ENCODE data around the gene ZNF92. TPM values are rescaled to one million over a fixed set of nuclear protein-coding genes. Genes with fewer than 3 reads are reported as not detected.

ZNF92 gene
- total and polyA plus RNA-seq, 2 of the 13 experiments (the other 11 are each of a cell fraction or from before 2014, with no cell fraction given), result 4.0 to 13.2 TPM

GRCh38 chr7:65373608-65374351 lies at the start of gene ZNF92 (continued):
- TF ChIP-seq HCFC1 (IDR thresholded peaks at IDR 0.05; ENCODE audit: low read depth, low read length) (no peak), AGO1 (IDR thresholded peaks at IDR 0.05; ENCODE audit: low read depth, low read length, poor library complexity, severe bottlenecking) (peak; percentile 29), ZNF343 (CRISPR knock-in tag; IDR thresholded peaks at IDR 0.05) (peak; percentile 87; the same call in 1 of the 2 replicates), HNRNPUL1 (IDR thresholded peaks at IDR 0.05; ENCODE audit: low read depth, low read length) (no peak), JUND (CRISPR knock-in tag; IDR thresholded peaks at IDR 0.05) (no peak), ZNF337 (CRISPR knock-in tag; IDR thresholded peaks at IDR 0.05; ENCODE audit: borderline replicate concordance, low read depth) (no peak), ZC3H4 (CRISPR knock-in tag; IDR thresholded peaks at IDR 0.05; ENCODE audit: borderline replicate concordance) (no peak), MXD4 (CRISPR knock-in tag; IDR thresholded peaks at IDR 0.05) (peak; percentile 63; the same call in 1 of the 2 replicates), CHCHD3 (CRISPR knock-in tag; IDR thresholded peaks at IDR 0.05) (no peak), ZNF746 (CRISPR knock-in tag; IDR thresholded peaks at IDR 0.05) (no peak), ZNF788 (CRISPR knock-in tag; IDR thresholded peaks at IDR 0.05; ENCODE audit: borderline replicate concordance) (peak; percentile 87; the same call in 1 of the 2 replicates), AKNA (CRISPR knock-in tag; IDR thresholded peaks at IDR 0.05; ENCODE audit: borderline replicate concordance) (no peak), TMF1 (CRISPR knock-in tag; IDR thresholded peaks at IDR 0.05; ENCODE audit: low read depth) (no peak), ZNF501 (CRISPR knock-in tag; IDR thresholded peaks at IDR 0.05) (peak; percentile 89), ZNF430 (CRISPR knock-in tag; IDR thresholded peaks at IDR 0.05) (no peak), JDP2 (CRISPR knock-in tag; IDR thresholded peaks at IDR 0.05; ENCODE audit: borderline replicate concordance) (no peak), E2F2 (CRISPR knock-in tag; IDR thresholded peaks at IDR 0.05; ENCODE audit: borderline replicate concordance) (no peak), KDM5B (CRISPR knock-in tag; IDR thresholded peaks at IDR 0.05; ENCODE audit: borderline replicate concordance) (peak; percentile 86; the same call in 1 of the 2 replicates), ZSCAN30 (CRISPR knock-in tag; IDR thresholded peaks at IDR 0.05) (no peak), ADNP (CRISPR knock-in tag; IDR thresholded peaks at IDR 0.05) (no peak), ARNTL (CRISPR knock-in tag; IDR thresholded peaks at IDR 0.05) (peak; percentile 72), ATF1 (CRISPR knock-in tag; IDR thresholded peaks at IDR 0.05) (peak; percentile 58; the same call in 1 of the 2 replicates), SMARCC2 (IDR thresholded peaks at IDR 0.05) (no peak), ZSCAN12 (CRISPR knock-in tag; IDR thresholded peaks at IDR 0.05) (0 out of 2 replicates have a peak, but pooled peaks have one; percentile 53), EED (CRISPR knock-in tag; IDR thresholded peaks at IDR 0.05) (peak; percentile 86; the same call in 1 of the 2 replicates), ZNF776 (CRISPR knock-in tag; IDR thresholded peaks at IDR 0.05) (no peak)
